HG02870 (cell line): ENCODE measurements around the gene DDX3X.
A peak's percentile ranks its signal among the peaks of the same experiment; 100 is the strongest.

ENCODE experiments used
- ATAC-seq: cut with Tn5 transposase; IDR thresholded peaks from one replicate; pipeline ENCODE4 v1.9.1; 2021; ENCODE audit warnings: mild to moderate bottlenecking, moderate library complexity; ENCODE audit not compliant: unreplicated experiment

The DDX3X gene

DNA sequence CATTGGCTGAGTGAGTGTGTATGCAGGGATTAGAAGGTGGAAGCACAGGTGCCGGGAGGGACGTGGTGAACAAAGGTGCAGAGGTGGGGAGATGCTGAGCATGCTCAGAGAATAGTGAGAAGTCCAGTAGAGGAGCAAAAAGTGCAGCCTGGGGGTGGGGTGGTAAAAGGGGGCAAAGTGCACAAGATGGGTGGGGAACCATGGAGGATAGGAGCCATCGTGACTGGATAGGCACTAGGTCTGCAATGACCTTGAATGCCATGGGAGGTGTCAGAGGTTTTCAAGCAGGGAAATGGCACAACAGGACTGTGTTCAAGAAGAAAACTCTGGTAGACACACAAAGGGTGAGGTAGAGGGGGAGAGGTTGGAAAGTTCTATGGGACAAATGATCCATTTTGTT, 6.6 kb upstream of the DDX3X start:
- ATAC-seq = no peak

- ATAC-seq = no peak
Measured at GRCh38 chrX:41329101-41329500, 4.9 kb upstream of the DDX3X start.

- ATAC-seq = no peak
Measured at GRCh38 chrX:41332005-41332404, 2.0 kb upstream of the DDX3X start.

DNA sequence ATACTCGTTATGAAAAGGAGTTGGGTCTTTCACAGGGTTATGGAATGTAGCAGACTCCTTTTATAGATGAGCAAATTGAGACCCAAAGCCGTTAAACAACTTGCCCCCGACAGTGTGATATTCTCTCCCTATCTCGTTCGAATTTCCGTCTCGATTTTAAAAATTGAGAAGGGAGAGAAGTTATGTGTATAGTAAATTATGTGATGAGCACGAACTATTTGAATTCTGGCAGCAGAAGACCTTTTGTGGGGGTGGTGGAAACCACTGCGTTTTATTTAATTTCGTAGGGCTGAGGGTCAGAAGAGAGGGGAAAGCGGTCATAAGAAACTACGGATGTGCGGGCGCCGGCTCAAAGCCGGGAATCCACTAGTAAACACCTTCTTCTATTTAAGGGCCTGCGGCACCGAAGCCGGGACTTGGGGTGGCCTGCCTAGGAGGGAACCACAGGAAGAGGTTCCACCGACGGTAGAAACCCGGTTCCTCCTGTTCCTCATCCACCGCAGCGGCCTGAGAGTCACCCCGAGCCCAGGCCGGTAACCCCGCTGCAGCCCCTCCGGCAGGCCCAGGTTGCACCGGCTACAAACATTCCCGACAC, 1.5 kb upstream of the DDX3X start:
- peak; percentile 5 for ATAC-seq

- peak; percentile 35 for ATAC-seq
Measured at GRCh38 chrX:41333003-41333743, 789 bp upstream of the DDX3X start.

DNA sequence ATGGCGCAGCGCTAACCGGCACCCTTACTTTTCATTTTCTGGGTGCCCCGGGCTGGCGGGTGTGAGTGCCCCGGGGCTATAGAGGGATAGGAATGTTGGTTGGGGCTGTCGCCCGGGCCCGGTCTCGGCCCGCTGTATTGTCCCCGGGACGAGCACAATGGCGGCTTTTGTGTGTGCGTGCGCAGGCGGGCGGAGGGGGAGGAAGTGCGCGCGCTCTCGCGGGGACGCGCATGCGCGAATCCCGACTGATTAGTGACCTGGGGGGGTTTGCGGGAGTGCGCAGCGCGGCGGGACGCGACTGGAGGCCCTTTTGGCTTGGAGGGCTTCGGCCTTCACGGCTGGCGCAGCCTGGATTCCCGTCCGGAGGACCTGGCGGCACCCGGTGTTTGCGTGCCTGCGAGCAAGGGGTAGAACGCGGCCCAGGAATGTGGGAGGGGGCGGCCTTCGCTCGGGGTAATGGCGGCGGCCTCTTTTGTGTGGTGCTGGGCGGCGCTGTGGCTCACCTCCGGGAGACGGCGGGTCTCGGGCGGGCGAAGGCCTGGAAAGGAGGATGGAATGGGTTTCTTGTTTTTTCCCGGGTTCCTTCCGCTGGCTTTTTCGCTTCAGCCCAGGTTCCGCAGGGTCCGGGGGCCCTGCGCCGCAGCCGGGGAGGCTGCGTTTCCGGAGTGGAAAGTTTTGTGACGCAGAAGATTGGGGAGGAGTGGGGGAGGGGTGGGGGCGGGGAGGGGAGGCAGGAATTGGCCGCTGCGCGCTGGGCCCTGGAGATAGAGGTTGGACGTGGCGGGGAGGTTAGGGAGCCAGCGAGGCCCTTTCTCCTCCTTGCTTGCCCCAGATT, 618 bp downstream of the DDX3X start:
- ATAC-seq = peak; percentile 26

DNA sequence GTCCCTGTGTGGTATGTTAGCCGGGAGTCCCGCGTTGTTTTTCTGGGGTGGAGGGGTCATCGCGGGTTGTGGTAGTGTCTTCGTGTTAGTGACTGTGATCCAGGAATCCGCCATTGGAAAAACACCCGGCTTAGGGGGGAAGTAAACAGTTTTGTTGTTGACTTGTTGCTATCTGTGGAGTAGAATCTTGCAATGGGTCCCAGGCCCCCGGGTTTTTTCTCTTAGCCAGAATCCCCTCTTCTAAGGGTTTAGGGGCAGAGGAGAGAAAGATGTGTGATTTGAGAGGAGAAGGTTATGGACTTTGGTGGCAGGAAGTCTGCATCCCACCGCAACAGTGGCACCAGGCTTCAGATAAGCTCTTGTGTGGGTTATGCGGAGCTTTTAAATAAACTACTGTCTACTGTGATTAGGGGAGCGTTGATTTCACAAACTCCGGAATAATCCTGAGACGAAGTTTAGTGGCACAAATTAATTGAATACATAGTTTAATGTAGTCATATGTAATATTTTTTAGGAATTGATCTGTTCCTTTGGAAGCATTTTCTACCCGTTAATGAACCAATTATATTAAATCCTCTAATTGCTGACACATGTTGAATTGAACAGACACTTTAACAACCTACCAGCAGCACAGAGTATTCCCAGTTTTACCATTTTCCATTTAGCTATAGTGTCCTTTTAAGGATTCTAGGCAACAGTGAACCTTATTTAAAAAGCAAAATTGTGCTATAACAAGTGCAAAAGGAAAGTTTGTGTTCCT, 1.4 kb downstream of the DDX3X start:
- no peak for ATAC-seq

GRCh38 chrX:41335958-41336331, 2.0 kb downstream of the DDX3X start:
- no peak for ATAC-seq

DNA sequence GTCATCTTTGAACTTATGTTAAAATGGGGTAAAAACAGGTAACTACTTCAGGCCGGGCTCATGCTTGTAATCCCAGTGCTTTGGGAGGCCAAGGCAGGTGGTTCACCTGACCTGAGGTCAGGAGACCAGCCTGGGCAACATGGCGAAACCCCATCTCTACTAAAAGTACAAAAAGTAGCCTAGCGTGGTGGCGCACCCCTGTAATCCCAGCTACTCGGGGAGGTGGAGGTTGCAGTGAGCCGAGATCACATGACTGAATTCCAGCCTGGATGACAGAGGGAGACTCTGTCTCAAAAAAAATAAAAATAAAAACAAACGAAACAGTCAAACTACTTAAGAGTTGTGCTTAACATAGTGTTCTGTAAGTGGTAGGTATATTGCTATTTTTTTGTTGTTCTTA, 2.5 kb downstream of the DDX3X start:
- ATAC-seq = no peak

DNA sequence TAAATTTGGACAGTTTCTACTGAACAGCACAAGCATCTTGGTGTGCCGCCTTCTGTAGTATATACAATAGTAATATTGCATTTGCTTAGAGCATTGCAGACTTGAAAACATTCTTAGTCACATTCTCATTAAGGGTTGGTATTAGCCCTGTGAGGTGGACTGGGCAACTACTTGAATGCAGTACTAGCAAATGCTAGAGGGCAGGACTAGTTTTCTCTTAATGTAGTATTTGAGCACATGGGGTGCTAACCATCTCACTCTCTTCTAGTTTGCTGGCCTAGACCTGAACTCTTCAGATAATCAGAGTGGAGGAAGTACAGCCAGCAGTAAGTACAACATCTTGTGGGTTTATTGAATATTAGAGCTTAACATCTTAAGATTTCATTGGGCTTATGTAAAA, 3.2 kb downstream of the DDX3X start:
- no peak for ATAC-seq

DNA sequence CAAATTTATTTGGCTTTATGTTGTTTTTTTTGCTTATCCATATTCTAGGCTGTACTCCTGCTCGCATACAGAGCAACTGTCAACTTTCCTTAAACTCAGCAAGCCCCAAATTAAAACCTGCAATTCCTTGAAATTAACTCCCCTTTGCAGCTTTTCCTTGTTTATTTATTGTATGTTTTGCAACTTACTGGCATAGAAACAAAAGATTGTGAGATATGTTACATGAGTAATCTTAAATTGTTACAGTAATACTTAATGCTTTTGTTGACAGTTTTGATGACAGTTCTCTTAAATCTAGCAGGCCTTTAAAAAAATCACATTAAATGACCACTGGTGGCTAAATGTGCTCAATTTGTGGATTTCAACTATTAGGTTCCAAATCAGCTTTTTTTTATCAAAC, 4.5 kb downstream of the DDX3X start:
- no peak for ATAC-seq

GRCh38 chrX:41339148-41339547, 5.2 kb downstream of the DDX3X start:
- ATAC-seq = no peak

GRCh38 chrX:41344053-41344452, 10.1 kb downstream of the DDX3X start:
- no peak for ATAC-seq

- no peak for ATAC-seq
Measured at GRCh38 chrX:41347186-41347585, 13.2 kb downstream of the DDX3X start.

DNA sequence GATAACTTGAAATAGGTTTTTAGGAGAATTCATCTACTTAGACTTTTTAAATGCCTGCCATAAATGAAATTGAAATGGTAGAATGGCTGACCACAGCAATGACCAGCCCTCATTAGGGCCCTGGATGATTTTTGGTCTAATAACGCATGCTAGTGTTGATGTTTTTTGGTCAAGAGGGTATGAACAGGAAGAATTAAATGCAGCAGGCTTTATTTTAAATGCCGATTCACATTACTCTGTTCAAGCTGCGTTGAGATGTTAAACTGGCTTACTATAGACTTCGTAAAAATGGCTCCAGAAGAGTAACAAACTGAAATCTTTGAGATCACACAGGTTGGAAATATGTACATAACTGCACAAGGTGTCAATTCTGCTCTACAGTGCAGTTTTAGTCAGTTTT, 14.6 kb downstream of the DDX3X start:
- no peak for ATAC-seq

- no peak for ATAC-seq
Measured at GRCh38 chrX:41350150-41350975, 16.4 kb downstream of the DDX3X start.

DNA sequence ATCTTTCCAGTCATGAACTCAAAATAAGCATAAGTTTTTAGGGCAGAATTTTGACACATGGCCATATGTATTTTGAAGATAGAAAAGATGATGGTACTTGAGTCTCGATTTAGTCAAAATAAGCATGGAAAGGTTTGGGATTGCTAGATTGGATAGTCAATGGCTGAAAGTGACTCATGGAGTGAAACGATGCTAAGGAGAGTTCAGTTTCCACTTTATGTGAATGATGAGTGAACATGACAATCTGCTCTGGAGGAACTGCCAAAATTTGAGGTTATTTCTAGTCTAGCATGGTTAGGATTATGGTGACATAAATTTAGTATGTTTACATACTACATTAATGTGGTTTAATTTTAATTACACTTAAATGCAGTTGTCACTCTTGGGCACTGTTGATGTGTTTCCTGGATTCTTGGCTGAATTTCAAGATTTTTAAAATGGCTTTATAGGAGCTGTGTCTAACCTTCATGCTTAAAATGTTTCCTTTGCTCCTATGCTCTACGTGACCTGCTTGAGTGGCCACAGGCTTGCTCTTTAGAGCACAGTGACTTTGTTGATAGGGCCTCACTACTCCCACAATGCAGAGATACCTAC, 17.1 kb downstream of the DDX3X start:
- ATAC-seq = no peak

GRCh38 chrX:41351923-41352322, 18.0 kb downstream of the DDX3X start:
- ATAC-seq = no peak

DNA sequence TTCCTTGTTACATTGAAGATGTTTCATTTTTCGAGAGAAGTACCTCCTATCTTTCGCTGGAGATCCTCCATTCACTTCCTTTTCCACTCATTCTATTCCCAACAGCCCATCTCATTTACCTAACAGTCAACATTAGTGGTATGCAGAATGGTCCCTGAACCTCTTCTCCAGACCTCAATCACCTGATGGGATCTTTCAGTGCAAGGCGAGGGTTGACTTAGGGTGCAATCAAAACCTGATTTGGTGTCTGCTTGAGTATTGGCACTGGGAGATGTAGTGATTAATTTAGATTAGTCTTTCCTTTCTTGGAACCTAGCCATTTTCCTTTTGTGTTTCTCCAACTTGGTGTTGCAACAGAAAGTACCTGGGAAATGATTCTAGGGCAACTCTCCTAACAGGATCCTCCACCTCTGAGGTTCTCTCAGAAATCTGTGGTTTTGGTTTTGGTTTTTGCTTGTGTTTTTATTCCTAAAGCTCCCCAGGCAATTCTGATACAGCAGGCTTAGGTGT, 18.4 kb downstream of the DDX3X start:
- no peak for ATAC-seq

DNA sequence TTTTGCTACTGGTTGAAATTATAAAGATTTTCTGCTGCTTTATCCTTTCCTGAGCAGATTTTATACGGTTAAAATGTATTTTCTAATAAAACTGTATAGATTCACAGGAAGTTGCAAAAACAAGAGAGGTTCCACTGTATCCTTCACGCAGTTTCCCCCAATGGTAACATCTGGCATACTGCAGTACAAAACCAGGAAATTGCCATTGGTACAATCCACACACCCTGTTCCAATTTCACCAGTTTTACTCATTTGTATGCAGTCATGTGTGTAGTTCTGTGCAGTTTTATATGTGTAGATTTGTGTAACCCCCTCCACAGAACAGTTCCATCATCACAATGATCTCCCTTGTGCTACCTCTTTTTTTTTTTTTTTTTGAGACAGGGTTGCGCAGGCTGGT, 20.0 kb downstream of the DDX3X start:
- no peak for ATAC-seq
